ENCODE measurements around the gene NUP214. TPM values are rescaled to one million over a fixed set of nuclear protein-coding genes. Genes with fewer than 3 reads are reported as not detected.

The NUP214 gene
- total RNA-seq, 2 experiments from 2014 or later: 19.7 to 69.6 TPM

DNA sequence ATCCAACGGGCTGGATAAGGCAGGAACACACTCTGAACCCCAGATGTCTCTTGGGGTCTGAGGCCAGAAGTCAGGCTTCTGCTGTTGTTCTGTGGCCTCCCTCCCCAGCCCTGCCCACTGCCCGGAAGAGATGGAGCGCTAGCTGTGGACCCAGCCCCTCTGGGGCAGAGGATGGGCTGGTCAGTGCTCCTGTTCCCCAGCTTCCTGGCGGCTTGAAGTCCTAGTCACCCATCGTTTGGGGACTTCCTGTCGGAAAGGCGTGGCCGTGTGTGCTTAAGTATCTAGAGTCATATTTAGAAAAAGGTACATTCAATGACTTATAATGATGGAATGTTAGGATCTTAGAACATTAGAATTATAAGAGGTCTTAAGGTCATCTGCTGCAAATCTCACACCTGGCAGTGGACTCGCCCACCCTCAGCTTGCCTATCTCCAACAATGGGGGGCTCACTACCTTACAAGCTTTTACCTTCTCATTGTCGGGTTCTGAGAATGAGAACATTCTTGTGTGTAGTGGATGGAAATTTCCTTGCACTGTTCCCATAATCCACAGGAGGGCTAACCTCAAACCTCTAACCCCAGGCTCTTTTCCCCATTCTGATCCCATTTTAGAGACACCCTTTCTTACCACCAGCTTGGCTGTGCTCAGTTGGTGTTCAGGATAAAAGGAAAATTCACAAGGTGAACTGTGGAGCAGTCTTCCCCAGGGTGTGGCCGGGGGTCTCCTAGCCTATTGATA is 42.4 kb upstream of the NUP214 start:
- DNase-seq (ENCODE audit: low spot score): no peak
- Histone ChIP-seq H3K27ac (ENCODE audit: low read depth, low read length, poor library complexity, severe bottlenecking) (no peak overlapping the region), H3K36me3 (ENCODE audit: insufficient read depth, low read length) (no peaks in the 10 kb centered on the region), H3K79me2 (ENCODE audit: insufficient read depth, low read depth, low read length) (no peaks in the 10 kb centered on the region), H3K4me1 (ENCODE audit: insufficient read depth, low read length, poor library complexity, severe bottlenecking) (no peaks in the 10 kb centered on the region), H3K4me3 (ENCODE audit: low read depth, low read length, poor library complexity, severe bottlenecking) (no peak overlapping the region), H3K4me2 (ENCODE audit: low read length) (no peak overlapping the region), H3K9me3 (ENCODE audit: low read length) (no peaks in the 10 kb centered on the region), H4K20me1 (ENCODE audit: insufficient read depth, low read length) (no peaks in the 10 kb centered on the region), H2AFZ (ENCODE audit: low read length) (no peak overlapping the region), H3K9me2 (ENCODE audit: insufficient read depth, low read length) (no peaks in the 10 kb centered on the region)
- ChIA-PET CTCF (ENCODE audit: unreplicated experiment) (no interaction called here), POLR2A (no interaction called here)
- TF ChIP-seq EZH2phosphoT487 (IDR thresholded peaks at IDR 0.05; ENCODE audit: borderline replicate concordance, low read depth, low read length): no peak
- TF ChIP-seq, protein P1, sequence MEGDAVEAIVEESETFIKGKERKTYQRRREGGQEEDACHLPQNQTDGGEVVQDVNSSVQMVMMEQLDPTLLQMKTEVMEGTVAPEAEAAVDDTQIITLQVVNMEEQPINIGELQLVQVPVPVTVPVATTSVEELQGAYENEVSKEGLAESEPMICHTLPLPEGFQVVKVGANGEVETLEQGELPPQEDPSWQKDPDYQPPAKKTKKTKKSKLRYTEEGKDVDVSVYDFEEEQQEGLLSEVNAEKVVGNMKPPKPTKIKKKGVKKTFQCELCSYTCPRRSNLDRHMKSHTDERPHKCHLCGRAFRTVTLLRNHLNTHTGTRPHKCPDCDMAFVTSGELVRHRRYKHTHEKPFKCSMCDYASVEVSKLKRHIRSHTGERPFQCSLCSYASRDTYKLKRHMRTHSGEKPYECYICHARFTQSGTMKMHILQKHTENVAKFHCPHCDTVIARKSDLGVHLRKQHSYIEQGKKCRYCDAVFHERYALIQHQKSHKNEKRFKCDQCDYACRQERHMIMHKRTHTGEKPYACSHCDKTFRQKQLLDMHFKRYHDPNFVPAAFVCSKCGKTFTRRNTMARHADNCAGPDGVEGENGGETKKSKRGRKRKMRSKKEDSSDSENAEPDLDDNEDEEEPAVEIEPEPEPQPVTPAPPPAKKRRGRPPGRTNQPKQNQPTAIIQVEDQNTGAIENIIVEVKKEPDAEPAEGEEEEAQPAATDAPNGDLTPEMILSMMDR (conservative IDR thresholded peaks at IDR 0.05; ENCODE audit: low read length): no peak
- BruUV-seq (replicated peaks): no TSS peak
- intact Hi-C loops (cut with micrococcal nuclease; ENCODE audit: unreplicated experiment): no loop called here

DNA sequence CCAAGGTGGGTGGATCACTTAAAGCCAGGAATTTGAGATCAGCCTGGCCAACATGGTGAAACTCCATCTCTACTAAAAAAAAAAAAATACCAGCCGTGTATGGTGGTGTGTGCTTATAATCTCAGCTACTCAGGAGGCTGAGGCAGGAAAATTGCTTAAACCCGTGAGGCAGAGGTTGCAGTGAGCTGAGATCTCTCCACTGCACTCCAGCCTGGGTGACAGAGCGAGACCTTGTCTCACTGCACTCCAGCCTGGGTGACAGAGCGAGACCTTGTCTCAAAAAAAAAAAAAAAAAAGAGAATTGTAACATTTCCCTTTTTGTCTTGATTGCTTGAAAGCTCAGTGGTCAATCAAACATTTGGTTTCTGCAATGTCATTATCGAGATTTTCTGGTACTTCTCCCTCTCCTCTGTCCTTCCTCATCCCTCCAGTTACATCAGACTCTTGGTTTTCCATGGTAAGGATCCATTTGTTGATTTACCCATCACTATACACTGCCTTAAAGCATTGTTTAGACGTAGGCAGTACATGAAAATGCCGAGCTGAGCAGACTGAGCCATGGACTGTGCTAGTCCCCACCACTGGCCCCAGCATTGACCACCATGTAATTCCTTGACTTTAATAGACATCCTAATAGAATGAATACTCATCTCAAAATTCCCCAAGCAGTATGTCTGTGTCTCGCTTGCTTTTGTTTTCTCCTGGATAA is 40.6 kb upstream of the NUP214 start:
- no TSS peak for BruUV-seq (replicated peaks)
- TF ChIP-seq EZH2phosphoT487 (IDR thresholded peaks at IDR 0.05; ENCODE audit: borderline replicate concordance, low read depth, low read length): no peak
- TF ChIP-seq, protein P1 (conservative IDR thresholded peaks at IDR 0.05; ENCODE audit: low read length): no peak
- CTCF ChIA-PET (ENCODE audit: unreplicated experiment): no interaction called here
- no peaks in the 10 kb centered on the region for H3K9me2 ChIP-seq (ENCODE audit: insufficient read depth, low read length)
- intact Hi-C loops (cut with micrococcal nuclease; ENCODE audit: unreplicated experiment): no loop called here
- no peak overlapping the region for H3K4me3 ChIP-seq (ENCODE audit: low read depth, low read length, poor library complexity, severe bottlenecking)
- H3K36me3 ChIP-seq (ENCODE audit: insufficient read depth, low read length): no peaks in the 10 kb centered on the region
- no peak overlapping the region for H2AFZ ChIP-seq (ENCODE audit: low read length)
- H3K79me2 ChIP-seq (ENCODE audit: insufficient read depth, low read depth, low read length): no peaks in the 10 kb centered on the region
- no peak for DNase-seq (ENCODE audit: low spot score)
- no peak overlapping the region for H3K4me2 ChIP-seq (ENCODE audit: low read length)
- POLR2A ChIA-PET: interaction anchor here (0.6 kb wide), 1 partner anchor 80 kb away, joined by 3 read pairs; no protein-coding TSS in a partner anchor
- H4K20me1 ChIP-seq (ENCODE audit: insufficient read depth, low read length): no peaks in the 10 kb centered on the region
- H3K9me3 ChIP-seq (ENCODE audit: low read length): no peaks in the 10 kb centered on the region
- H3K27ac ChIP-seq (ENCODE audit: low read depth, low read length, poor library complexity, severe bottlenecking): no peak overlapping the region
- no peaks in the 10 kb centered on the region for H3K4me1 ChIP-seq (ENCODE audit: insufficient read depth, low read length, poor library complexity, severe bottlenecking)

Measured in OCI-LY7 (cell line).